ENCODE measurements around the gene ICA1.
A peak's percentile ranks its signal among the peaks of the same experiment; 100 is the strongest.
"Not testable (repeated sequence)": the region's sequence is repeated elsewhere in the genome, so short reads cannot be mapped to it uniquely, and the experiment has no call there.

The ICA1 gene

GRCh38 chr7:8261711-8262695 is at the start of gene ICA1:
ICA1 (minus strand) TSS chr7:8262167; CDS start chr7:8235926, 26,241 bp downstream.
- DNase-seq: peak; percentile 65 to 70

DNA sequence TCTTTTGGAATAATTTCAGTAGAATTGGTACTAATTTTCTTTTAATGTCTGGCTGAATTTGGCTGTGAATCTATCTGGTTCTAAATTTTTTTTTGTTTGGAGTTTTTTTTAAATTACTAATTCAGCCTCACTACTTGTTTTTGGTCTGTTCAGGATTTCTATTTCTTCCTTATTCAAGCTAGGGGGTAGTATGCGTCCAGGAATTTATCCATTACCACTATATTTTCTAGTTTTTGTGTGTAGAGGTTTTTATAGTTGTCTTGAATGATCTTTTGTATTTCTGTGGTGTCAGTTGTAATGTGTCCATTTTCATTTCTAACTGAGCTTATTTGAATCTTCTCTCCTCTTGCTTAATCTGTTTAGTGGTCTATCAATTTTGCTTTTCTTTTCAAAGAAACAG is 48.9 kb upstream of the ICA1 start:
- no peak for DNase-seq

DNA sequence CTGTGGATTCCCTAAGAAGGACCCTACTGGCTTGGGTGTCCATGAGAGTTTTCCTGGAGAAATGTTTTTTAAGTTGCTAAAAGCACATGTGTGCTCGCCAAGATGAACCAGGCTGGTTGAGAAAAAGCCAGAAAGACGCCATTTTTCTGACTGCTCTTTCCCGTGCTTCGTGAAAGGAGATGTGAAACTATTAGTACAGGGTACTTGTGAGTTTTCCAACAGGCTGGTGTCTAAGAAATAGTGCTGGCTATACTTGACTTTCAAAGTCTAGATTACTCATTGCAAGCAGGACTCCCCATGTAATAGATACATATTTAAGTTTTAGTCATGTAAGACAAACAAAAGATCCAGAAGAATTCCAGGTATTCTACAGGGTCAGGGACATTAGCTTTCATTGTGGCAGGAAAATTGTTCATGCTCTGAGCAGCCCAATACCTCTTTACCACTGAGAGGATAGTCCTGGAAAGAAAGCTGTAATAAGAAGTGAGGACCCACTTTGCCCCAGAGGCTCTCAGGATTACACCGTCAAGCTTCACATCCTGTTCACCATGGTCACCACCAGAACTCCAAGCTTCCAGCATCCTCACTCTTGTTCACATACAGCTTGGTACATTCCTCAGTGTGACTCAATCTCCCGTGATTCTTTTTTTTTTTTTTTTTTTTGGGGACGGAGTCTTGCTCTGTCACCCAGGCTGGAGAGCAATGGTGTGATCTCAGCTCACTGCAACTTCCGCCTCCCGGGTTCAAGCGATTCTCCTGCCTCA is 43.8 kb upstream of the ICA1 start:
- DNase-seq: no peak

DNA sequence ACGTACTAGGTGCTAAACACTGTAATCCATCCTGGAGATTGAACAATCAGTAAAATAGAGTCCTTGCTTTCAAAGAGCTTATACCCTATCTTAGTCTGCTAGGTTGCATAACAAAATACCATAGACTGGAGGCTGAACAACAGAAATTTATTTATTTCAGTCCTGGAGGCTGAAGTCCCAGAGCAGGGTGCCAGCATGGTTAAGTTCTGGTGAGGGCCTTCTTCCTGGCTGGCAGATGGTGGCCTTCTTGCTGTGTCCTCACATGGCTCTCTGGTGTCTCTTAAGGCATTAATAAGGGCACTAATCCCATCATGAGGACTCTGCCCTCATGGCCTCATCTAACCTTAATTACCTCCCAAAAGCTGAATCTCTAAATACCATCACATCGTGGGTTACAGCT is 43.1 kb upstream of the ICA1 start:
- DNase-seq: no peak

- no peak for DNase-seq
Measured at GRCh38 chr7:8303904-8304528, 42.0 kb upstream of the ICA1 start.

DNA sequence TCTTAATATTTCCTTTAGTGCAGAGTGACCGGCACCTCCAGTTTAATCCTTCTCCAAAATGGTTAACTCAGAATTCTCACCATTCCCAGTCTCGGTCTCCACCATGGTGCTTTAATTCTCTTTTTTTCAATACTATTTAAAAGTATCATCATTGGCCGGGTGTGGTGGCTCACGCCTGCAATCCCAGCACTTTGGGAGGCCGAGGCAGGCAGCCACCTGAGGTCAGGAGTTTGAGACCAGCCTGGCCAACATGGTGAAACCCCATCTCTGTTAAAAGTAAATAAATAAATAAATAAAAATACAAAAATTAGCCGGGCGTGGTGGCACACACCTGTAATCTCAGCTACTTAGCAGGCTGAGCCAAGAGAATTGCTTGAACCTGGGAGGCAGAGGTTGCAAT is 35.1 kb upstream of the ICA1 start:
- DNase-seq: not testable (repeated sequence)

DNA sequence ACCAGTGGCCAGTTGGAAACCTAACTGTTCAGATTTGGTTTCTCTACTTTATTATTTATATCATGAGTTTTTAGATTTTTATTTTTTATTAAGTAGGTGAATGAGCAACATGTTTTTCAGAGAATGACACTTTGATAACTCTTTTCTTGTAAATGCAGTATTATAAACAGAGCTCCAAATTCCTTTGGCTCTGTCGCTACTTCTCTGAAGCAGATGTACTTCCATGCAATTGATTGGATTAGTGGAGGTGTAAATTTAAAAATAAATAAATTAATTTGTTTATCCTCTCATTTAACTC is 34.3 kb upstream of the ICA1 start:
- no peak for DNase-seq

- peak; percentile 66 to 83 for DNase-seq
Measured at GRCh38 chr7:8295638-8296361, 33.8 kb upstream of the ICA1 start.

DNA sequence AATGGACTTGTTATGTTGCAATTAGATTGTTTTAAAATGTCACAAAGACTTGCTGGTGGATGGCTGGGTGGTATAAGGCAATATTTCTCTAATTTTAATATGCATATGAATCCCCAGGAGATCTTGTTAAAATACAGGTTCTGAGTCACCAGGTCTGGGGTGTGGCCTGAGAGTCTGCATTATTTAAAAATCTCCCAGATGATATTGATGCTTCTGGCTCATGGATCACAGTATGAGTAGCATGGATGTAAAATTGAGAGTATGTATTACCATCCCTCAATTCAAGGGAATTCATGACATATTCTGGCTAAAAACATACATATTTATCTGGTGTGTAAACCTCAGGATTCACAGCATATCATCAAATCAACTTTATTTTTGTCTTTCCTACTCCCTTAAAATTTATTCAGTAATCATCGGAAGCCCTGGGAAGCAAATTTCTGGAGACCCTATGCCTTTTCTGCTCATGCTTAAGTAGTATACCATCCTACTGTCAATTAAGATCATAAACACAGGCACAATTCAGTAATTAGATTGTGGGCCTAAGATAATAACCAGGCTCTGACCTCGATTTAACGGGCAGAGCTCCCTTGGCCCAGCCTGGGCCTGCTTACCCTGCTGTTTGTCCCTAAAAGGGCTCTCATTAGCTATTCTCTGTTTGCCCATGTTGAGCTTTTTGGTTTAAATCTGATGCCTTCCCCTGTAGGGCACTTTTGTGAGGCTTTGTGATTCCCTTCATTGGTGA is 29.6 kb upstream of the ICA1 start:
- DNase-seq: no peak

DNA sequence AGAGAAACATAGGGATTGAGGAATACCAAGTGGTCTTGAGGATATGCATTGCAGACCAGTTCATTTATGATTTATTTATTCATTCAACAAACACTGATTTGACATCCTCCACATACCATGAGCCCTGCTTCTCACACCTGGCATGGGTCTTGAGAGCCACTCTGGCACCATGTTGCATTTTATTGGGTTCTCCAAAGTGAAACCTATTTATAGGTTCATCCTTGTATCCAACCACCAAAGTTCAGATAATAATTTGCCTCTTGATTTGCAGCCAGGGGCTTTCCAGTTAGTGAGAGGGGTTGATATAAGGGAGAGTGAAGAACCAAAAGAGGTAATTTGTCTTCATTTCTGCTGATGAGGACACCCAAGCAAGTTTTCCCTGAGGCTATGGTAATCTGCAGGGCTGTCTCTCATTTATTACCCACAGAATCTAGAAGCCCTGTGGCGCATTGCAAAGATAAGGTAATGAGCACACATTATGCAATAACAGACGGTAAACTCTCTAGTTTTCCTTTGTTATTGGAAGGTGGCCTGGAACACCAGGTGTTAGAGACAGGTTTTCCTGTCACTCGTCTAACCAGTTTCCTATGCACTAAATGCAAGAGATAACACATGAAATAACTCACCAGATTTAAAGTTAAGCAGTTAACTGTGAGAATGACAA is 28.8 kb upstream of the ICA1 start:
- DNase-seq: peak; percentile 67 to 81

DNA sequence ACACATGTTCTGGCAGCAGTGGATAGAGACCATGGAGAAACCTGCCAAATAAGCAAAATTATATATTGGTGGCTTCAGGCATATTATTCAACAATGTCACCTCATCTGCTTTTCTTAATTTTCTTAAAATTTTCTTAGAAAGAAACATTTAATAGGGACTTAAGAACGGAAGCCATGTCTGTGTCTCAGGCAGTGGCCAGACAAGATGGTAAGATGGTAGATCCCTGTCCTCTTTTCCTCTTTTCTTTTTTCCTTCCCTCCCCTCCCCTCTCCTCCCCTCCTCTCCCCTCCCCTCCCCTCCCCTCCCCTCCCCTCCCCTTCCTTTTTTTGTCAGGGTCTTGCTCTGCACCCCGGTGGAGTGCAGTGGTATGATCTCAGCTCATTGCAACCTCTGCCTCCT is 24.2 kb upstream of the ICA1 start:
- DNase-seq: no peak

GRCh38 chr7:8285155-8285554 is 23.2 kb upstream of the ICA1 start:
- no peak for DNase-seq

GRCh38 chr7:8284606-8285005 is 22.6 kb upstream of the ICA1 start:
- no peak for DNase-seq

GRCh38 chr7:8283968-8284367 is 22.0 kb upstream of the ICA1 start:
- DNase-seq: no peak

DNA sequence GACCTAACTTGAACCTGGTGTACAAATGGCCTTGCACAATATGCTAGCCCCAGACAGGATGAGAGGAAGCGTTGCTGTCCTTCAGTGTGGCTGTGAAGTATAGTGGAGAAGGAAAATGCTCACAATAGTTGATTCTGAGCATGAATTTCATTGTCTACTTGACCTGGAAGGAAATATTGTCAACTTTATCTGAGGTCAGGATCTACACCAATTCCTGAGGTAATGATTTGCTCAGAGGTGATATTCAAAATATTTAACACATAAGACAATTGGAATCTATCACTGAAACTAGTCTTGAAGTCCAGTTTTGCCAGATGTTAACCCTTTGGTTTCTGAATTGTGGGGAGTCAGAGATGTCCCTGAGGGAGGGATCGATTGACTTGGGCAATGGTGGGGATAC is 20.9 kb upstream of the ICA1 start:
- no peak for DNase-seq

GRCh38 chr7:8282162-8282561 is 20.2 kb upstream of the ICA1 start:
- DNase-seq: no peak

DNA sequence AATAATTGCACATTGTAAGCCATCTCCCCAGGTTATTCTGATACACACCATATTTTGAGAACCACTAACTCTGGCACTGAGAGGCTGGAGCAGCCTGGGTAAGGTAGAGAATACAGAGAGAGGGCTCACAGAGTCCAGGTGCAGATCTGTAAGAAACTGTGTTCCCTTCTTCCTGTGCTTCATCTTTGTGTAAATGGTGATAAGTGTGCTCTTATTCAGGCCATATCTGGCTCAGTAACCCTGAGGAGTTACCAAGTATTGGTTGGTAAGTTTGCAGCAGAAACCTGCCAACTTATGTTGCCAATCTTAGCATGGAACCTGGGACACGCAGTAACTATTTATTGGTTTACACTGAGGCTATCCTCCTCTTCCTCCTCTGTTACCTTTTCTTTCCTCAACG is 16.2 kb upstream of the ICA1 start:
- DNase-seq: no peak

DNA sequence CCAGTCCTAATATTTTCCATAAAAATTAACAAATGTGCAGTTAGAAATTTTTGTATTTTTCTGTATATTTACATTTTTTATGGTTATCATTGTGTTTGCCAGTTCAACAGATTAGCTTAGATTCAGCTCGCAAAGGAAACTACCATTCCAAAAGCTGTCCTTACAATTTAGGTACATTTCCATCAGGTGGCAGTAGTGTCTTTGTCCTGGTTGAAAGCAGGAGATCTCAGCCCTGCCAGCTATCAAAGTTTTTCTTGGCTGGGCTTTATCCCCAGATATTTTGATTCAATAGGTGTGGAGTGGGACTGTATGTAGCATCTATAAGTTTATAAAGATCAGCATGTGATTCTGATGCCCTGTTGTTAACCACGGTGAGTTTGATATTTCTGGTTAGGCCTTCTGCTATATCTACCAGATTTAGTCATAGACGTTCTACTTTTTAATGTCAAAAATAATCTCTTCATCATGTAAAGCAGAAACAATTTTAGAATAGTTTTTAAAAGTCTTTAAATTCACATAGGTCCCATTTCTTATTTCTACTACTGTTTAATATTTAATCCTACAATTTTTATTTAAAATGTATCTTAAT is 15.5 kb upstream of the ICA1 start:
- DNase-seq: no peak

DNA sequence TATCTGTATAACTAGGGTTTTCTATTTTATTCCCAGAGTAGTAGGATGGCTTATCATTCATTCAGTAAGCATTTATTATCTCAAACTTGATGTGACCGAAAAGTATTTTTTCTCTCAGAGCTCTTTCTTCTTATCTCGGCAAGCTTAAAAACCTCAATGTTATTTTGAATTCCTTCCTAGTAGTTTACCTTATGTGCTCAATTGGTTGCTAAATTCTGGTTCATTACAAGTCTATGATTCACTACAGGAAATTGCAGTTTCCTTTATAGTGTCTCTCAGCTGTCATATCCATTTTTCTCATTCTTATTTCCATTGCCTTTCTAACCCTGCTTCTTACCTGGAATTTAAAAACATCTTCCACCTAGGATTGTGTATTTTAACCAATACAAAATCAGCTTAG is 12.6 kb upstream of the ICA1 start:
- DNase-seq: no peak

GRCh38 chr7:8271960-8272359 is 10.0 kb upstream of the ICA1 start:
- no peak for DNase-seq

- no peak for DNase-seq
Measured at GRCh38 chr7:8263048-8263447, 1.1 kb upstream of the ICA1 start.
